Peyer's patch (tissue), 4 donors: ENCODE results near the gene EEF1A2.

Experiments used
- POLR2A ChIP-seq, 2 donors: fragments of 450-650 bp; IDR thresholded peaks; one replicate each; pipeline ENCODE4 v1.5.1; 2017; ENCODE audit warnings: antibody characterized with exemption in 2 of 2, mild to moderate bottlenecking in 2 of 2, moderate library complexity in 2 of 2
- TF ChIP-seq, protein P1 (sequence below), 6 experiments: fragments of 450-650 bp in 4 of 6; fragments of 200-600 bp in 2 of 6; sonication (generic) in 1 of 6; IDR thresholded peaks; one replicate each; pipeline ENCODE4 v1.5.1; 2017 to 2019; ENCODE audit warnings: antibody characterized with exemption in 6 of 6, mild to moderate bottlenecking in 3 of 6, moderate library complexity in 1 of 6

DNA sequence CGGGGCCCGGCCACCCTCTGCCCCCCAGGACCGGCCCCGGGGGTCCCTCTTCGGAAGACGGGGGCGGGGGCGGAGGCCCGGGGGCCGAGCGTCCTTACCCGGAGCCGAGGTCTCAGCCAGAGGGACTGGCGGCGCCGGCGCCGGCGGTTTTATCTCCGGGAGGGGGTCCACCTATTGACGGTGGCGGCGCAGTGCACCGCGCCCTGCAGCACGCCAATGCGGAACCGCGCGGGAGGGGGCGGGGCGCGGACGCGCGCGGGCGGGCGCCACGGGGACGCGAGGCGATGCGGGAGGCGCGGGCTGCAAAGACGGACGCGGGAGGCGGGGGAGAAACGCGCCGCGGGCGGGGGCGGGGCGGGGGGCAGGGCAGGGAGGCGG, at the start of gene EEF1A2:
- TF ChIP-seq, protein P1, sequence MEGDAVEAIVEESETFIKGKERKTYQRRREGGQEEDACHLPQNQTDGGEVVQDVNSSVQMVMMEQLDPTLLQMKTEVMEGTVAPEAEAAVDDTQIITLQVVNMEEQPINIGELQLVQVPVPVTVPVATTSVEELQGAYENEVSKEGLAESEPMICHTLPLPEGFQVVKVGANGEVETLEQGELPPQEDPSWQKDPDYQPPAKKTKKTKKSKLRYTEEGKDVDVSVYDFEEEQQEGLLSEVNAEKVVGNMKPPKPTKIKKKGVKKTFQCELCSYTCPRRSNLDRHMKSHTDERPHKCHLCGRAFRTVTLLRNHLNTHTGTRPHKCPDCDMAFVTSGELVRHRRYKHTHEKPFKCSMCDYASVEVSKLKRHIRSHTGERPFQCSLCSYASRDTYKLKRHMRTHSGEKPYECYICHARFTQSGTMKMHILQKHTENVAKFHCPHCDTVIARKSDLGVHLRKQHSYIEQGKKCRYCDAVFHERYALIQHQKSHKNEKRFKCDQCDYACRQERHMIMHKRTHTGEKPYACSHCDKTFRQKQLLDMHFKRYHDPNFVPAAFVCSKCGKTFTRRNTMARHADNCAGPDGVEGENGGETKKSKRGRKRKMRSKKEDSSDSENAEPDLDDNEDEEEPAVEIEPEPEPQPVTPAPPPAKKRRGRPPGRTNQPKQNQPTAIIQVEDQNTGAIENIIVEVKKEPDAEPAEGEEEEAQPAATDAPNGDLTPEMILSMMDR (IDR thresholded peaks at IDR 0.05) = peak in 1 of 6 experiments; percentile 11
- TF ChIP-seq POLR2A (IDR thresholded peaks at IDR 0.05) = no peak
